Mucosa of rectum (tissue), 2 donors: ENCODE measurements around the gene MRPL38.
"Not testable (repeated sequence)": the region's sequence is repeated elsewhere in the genome, so short reads cannot be mapped to it uniquely, and the experiment has no call there.

ENCODE experiments used
- H3K27ac ChIP-seq, 2 donors: one replicate each; pipeline ENCODE4 v1.7.0; 2013; ENCODE audit warnings: inconsistent platforms in 2 of 2, low read depth in 2 of 2, low read length in 2 of 2
- H3K27me3 ChIP-seq, 2 donors: one replicate each; pipeline ENCODE4 v1.7.0; 2013; ENCODE audit warnings: low read length in 2 of 2; ENCODE audit not compliant: control insufficient read depth in 2 of 2, insufficient read depth in 2 of 2
- H3K36me3 ChIP-seq, 2 donors: one replicate each; pipeline ENCODE4 v1.7.0; 2013; ENCODE audit warnings: low read length in 2 of 2; ENCODE audit not compliant: control insufficient read depth in 2 of 2, insufficient read depth in 2 of 2
- H3K4me1 ChIP-seq, 2 donors: one replicate each; pipeline ENCODE4 v1.7.0; 2013; ENCODE audit warnings: low read length in 2 of 2, mild to moderate bottlenecking in 1 of 2; ENCODE audit not compliant: control insufficient read depth in 2 of 2, insufficient read depth in 2 of 2
- H3K4me3 ChIP-seq, 2 donors: one replicate each; pipeline ENCODE4 v1.7.0; 2013; ENCODE audit warnings: low read length in 2 of 2
- H3K9ac ChIP-seq, 2 donors: one replicate each; pipeline ENCODE4 v1.7.0; 2013; ENCODE audit warnings: low read length in 2 of 2, low read depth in 1 of 2, mild to moderate bottlenecking in 1 of 2
- H3K9me3 ChIP-seq, 2 donors: one replicate each; pipeline ENCODE4 v1.7.0; 2013; ENCODE audit warnings: low read length in 2 of 2; ENCODE audit not compliant: control insufficient read depth in 2 of 2
- donor health status: healthy.
- donor health status: Normal muscosa, but diverticular disease.

Gene MRPL38

DNA sequence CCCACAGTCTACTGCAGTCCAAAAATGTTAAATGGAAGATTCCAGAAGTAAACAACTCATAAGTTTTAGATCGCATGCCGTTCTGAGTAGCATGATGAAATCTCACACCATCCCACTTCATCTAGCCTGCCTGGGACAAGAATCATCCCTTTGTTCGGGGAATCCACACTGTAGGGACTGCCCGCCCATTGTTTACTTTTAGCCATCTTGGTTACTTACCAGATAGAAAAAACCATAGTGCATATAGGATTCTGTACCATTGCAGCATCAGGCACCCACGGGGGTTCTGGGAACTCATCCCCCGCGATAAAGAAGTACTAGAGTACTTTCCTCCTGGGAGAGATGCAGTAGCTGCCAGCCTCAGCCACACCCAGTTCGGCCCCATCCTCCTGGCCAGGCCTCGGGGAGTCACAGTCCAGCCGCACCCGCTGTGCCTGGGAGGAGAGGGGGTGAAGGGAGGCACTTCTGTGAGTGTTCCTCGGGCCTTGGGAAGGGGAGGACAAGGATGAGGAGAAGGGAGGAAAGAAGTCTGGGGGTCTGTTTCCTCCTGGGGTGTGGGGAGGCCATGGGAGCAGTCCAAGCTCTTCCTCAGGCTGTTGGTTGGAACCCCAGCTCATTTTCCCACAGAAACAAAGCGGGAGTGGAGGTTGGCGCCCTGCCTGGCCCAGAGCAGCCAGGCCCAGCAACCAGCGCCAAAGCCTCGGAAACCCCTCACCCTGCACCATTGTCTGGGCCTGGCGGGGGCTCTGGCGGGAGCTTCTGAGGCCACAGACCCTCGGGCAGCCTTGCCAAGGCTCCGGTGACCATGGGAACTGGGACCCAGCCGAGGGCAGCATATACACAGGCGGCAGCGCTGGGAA is 35.2 kb downstream of the MRPL38 start:
- peaks cover 2 to 7% of the 10 kb centered on the region in 2 donors for H3K36me3 ChIP-seq
- H3K4me3 ChIP-seq: peak overlapping the region in 1 of 2 donors; percentile 1
- no peaks in the 10 kb centered on the region for H3K9me3 ChIP-seq
- H3K4me1 ChIP-seq: peaks cover 22 to 37% of the 10 kb centered on the region in 2 donors
- peak overlapping the region in 1 of 2 donors; percentile 56 for H3K9ac ChIP-seq
- H3K27ac ChIP-seq: peak overlapping the region; percentile 78 to 79
- no peaks in the 10 kb centered on the region for H3K27me3 ChIP-seq

DNA sequence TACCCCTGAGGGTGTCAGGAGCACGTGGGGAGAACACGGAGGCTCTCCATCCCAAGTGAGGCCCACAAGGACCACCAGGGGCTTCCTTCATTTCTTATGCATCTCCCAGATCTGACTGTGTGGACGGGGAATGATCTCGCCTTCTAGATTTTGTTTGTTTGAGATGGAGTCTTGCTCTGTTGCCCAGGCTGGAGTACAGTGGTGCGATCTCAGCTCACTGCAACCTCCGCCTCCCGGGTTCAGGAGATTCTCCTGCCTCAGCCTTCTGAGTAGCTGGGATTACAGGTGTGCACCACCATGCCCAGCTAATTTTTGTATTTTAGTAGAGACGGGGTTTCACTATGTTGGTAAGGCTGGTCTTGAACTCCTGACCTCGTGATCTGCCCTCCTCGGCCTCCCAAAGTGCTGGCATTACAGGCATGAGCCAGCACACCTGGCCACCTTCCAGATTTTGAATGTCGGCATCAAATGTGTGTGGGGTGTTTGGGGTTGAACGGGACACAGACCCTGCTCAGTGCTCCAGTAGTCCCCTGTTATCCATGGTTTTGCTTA is 35.9 kb downstream of the MRPL38 start:
- H3K4me3 ChIP-seq, H3K9ac ChIP-seq, H3K9me3 ChIP-seq, H3K27me3 ChIP-seq, H3K36me3 ChIP-seq: not testable (repeated sequence)
- peak overlapping the region; percentile 78 to 79 for H3K27ac ChIP-seq
- H3K4me1 ChIP-seq: peaks cover 25 to 41% of the 10 kb centered on the region in 2 donors

DNA sequence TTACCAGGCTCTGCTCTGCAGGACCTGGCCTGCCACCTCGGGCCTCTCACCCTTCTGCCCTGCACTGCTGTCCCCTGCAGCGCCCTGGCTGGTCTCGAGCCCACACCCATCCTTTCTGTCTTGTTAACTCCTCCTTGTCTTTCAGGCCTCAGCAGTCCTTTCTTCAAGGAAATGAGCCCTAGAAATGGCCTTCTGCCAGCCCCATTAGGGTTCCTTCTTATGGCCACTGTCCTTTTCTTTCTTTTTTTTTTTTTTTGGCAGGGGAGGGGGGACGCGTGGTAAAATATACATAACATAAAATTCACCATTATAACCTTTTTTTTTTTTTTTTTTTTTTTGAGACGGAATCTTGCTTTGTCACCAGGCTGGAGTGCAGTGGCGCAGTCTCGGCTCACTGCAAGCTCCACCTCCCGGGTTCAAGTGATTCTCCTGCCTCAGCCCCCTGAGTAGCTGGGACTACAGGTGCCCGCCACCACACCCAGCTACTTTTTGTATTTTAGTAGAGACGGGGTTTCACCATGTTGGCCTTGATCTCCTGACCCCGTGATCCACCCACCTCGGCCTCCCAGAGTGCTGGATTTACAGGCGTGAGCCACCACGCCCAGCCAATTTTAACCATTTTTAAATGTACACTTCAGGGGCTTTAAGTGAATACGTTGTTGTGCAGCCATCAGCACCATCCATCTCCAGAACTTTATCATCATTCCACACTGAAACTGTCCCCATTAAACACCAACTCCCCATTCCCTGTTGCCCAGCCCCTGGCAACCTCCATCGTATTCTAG is 39.1 kb downstream of the MRPL38 start:
- Histone ChIP-seq H3K4me1 (peaks cover 8 to 23% of the 10 kb centered on the region in 2 donors), H3K27ac (peak overlapping the region; percentile 54 to 59)
- not testable (repeated sequence) for H3K9me3 ChIP-seq, H3K4me3 ChIP-seq, H3K9ac ChIP-seq, H3K36me3 ChIP-seq, H3K27me3 ChIP-seq

DNA sequence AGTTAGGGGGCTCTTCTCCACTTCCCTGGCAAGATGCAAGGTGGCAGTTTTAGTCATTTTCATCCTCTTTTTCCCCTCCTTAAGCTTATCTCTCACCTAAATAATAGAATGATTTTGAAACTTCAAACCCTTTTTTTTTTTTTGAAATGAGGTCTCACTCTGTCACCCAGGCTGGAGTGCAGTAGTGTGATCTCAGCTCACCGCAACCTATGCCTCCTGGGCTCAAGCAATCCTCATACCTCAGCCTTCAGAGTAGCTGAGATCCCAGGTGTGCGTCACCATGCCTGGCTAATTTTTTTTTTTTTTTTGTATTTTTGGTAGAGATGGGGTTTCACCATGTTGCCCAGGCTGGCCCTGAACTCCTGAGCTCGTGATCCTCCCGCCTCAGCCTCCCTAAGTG is 39.8 kb downstream of the MRPL38 start:
- H3K9ac ChIP-seq: peak overlapping the region; percentile 1 to 24
- H3K4me3 ChIP-seq, H3K9me3 ChIP-seq, H3K27me3 ChIP-seq, H3K36me3 ChIP-seq: not testable (repeated sequence)
- H3K4me1 ChIP-seq: peaks cover 8 to 22% of the 10 kb centered on the region in 2 donors
- peak overlapping the region; percentile 54 to 59 for H3K27ac ChIP-seq

GRCh38 chr17:75864448-75864871 is 40.2 kb downstream of the MRPL38 start:
- Histone ChIP-seq H3K36me3 (no peaks in the 10 kb centered on the region), H3K9ac (peak overlapping the region; percentile 1 to 24), H3K4me1 (peaks cover 6 to 18% of the 10 kb centered on the region in 2 donors), H3K27me3 (no peaks in the 10 kb centered on the region), H3K9me3 (no peaks in the 10 kb centered on the region), H3K4me3 (no peak overlapping the region), H3K27ac (peak overlapping the region; percentile 54 to 59)

DNA sequence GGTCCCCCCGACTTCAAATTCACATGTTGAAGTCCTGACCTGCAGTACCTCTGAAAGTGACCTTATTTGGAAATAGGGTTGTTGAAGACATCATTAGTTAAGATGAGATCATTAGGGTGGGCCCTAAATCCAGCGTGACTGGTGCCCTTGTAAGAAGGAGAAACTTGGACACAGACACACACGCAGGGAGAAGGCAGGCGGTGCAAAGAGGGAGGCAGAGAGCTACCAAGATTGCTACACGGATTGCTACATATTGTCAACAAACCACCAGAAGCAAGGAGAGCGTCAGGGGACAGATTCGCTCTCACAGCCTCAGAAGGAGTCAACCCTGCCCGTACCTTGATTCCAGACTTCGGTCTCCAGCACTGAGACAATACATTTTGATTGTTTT is 42.8 kb downstream of the MRPL38 start:
- Histone ChIP-seq H3K4me3 (no peak overlapping the region), H3K36me3 (no peaks in the 10 kb centered on the region), H3K4me1 (peaks cover 10 to 13% of the 10 kb centered on the region in 2 donors), H3K9me3 (no peaks in the 10 kb centered on the region), H3K9ac (no peak overlapping the region), H3K27me3 (no peaks in the 10 kb centered on the region), H3K27ac (peak overlapping the region in 1 of 2 donors; percentile 7)

DNA sequence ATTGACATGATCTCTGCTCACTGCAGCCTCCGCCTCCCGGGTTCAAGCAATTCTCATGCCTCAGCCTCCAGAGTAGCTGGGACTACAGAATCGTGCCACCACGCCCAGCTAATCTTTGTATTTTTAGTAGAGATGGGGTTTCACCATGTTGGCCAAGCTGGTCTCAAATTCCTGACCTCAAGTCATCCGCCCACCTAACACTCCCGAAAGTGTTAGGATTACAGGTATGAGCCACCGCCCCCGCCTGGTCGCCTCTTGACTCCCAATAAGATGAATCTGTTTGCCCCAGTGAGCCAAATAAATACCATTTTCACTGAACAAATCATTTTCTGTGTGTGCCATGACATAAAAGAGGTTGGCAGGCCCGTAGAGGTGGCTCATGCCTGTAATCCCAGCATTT is 45.3 kb downstream of the MRPL38 start:
- not testable (repeated sequence) for H3K27me3 ChIP-seq, H3K9me3 ChIP-seq, H3K9ac ChIP-seq, H3K36me3 ChIP-seq, H3K4me3 ChIP-seq
- Histone ChIP-seq H3K4me1 (peaks cover 9 to 14% of the 10 kb centered on the region in 2 donors), H3K27ac (peak overlapping the region in 1 of 2 donors; percentile 74)

- Histone ChIP-seq H3K9me3 (no peaks in the 10 kb centered on the region), H3K36me3 (peaks cover 4 to 5% of the 10 kb centered on the region in 2 donors), H3K9ac (peak overlapping the region; percentile 96 to 98), H3K4me3 (peak overlapping the region; percentile 85 to 98), H3K27me3 (peaks cover 0 to 2% of the 10 kb centered on the region in 2 donors), H3K27ac (peak overlapping the region; percentile 97), H3K4me1 (peaks cover 11 to 16% of the 10 kb centered on the region in 2 donors)
Observed at GRCh38 chr17:75856062-75856756, 48.5 kb downstream of the MRPL38 start.

DNA sequence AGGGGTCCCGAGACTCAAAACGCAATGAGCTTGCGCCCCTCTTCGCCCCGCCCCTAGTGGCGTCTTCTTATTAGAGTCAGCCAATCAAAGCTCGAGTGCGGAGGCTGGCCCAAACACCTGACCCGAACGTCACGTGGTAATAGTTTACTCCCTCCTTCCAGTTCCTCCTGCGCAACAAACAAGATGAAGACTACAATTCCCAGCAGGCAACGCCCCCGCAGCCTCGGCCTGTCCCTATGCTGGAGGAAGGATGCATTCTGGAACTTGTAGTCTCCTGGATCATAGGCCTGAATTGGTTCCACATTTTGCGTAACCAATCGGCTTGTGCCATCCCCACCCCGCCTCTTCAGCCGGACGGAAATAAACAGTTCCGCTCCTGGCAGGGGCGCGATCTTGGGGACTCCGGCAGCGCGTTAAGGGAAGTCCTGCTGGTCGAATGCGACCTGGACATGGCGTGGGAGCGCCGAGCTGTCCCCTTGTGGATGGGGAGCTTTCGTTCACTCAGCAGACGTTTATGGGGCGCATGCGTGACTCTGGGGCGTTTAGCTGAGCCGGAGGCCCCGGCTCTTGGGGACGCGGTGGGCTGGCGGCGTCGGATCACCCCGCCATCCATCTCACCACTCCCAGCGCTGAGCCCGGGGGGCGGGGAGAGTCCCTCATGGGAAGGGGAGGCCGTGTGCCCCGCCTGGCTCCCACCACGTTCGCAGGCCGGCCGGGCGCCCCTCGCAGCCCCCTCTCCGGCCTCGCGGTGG is 49.2 kb downstream of the MRPL38 start, which contains the start of gene WBP2:
TSS of gene WBP2 (minus strand) at position 26 of the 752 bp plus-strand sequence. CDS start 38 bp downstream, outside the sequence.
- peaks cover 11 to 16% of the 10 kb centered on the region in 2 donors for H3K4me1 ChIP-seq
- peak within 1 kb of the TSS; percentile 96 to 98 for H3K9ac ChIP-seq
- peaks cover 0 to 2% of the 10 kb centered on the region in 2 donors for H3K27me3 ChIP-seq
- peaks cover 11% of the 10 kb centered on the region in 2 donors for H3K36me3 ChIP-seq
- H3K4me3 ChIP-seq: peak within 1 kb of the TSS; percentile 85 to 98
- no peaks in the 10 kb centered on the region for H3K9me3 ChIP-seq
- peak within 1 kb of the TSS; percentile 97 for H3K27ac ChIP-seq
